Common myeloid progenitor, CD34-positive (primary cell): ENCODE measurements around the gene TGDS.
A peak's percentile ranks its signal among the peaks of the same experiment; 100 is the strongest.

Experiments used
- CTCF ChIA-PET: fragments of 350-600 bp; sonication (Branson Sonifier 250); formaldehyde crosslinking; loops from one replicate; lab custom pipeline; 2021; ENCODE audit warnings: antibody characterized with exemption; lab: Charles Lee
- POLR2A ChIA-PET: fragments of 350-600 bp; sonication (Branson Sonifier 250); formaldehyde crosslinking; loops from one replicate; lab custom pipeline; 2021; ENCODE audit warnings: antibody characterized with exemption; lab: Charles Lee
- DNase-seq, 3 donors: peaks; one replicate each; pipeline versions ENCODE4 v3.0.0 to v3.0.0-alpha.2; 2013
- H3K27ac ChIP-seq, 2 experiments: 1 replicate in 1 of 2; 2 replicates in 1 of 2; pipeline ENCODE4 v1.7.0; 2013; ENCODE audit warnings: inconsistent platforms in 2 of 2, low read length in 2 of 2, mild to moderate bottlenecking in 2 of 2, low read depth in 1 of 2, moderate library complexity in 1 of 2; ENCODE audit not compliant: severe bottlenecking in 2 of 2, insufficient read depth in 1 of 2, poor library complexity in 1 of 2
- H3K27me3 ChIP-seq, 5 experiments: replicated peaks in 2 of 5; 1 replicate in 3 of 5; 2 replicates in 2 of 5; pipeline versions ENCODE4 v1.6.1 to v1.7.0; 2013; ENCODE audit warnings: low read length in 4 of 5, mild to moderate bottlenecking in 2 of 5, moderate library complexity in 2 of 5, inconsistent platforms in 1 of 5; ENCODE audit not compliant: insufficient read depth in 5 of 5, control insufficient read depth in 4 of 5
- H3K36me3 ChIP-seq, 4 experiments: 1 replicate in 2 of 4; 2 replicates in 2 of 4; pipeline versions ENCODE4 v1.6.1 to v1.7.0; 2013; ENCODE audit warnings: low read length in 3 of 4, control low read depth in 1 of 4, mild to moderate bottlenecking in 1 of 4; ENCODE audit not compliant: control insufficient read depth in 4 of 4, insufficient read depth in 4 of 4
- H3K4me1 ChIP-seq, 4 experiments: 1 replicate in 3 of 4; 2 replicates in 1 of 4; pipeline versions ENCODE4 v1.6.1 to v1.7.1; 2013; ENCODE audit warnings: low read length in 3 of 4, mild to moderate bottlenecking in 3 of 4, control low read depth in 1 of 4, inconsistent platforms in 1 of 4, moderate library complexity in 1 of 4; ENCODE audit not compliant: control insufficient read depth in 4 of 4, insufficient read depth in 4 of 4; ENCODE audit errors: control extremely low read depth in 1 of 4
- H3K4me3 ChIP-seq, 7 experiments: 1 replicate in 4 of 7; 2 replicates in 3 of 7; pipeline versions ENCODE4 v1.5.1 to v1.7.0; 2013; ENCODE audit warnings: mild to moderate bottlenecking in 7 of 7, low read length in 6 of 7, moderate library complexity in 6 of 7, inconsistent platforms in 2 of 7, low read depth in 2 of 7, control low read depth in 1 of 7; ENCODE audit not compliant: insufficient read depth in 4 of 7, control insufficient read depth in 1 of 7; ENCODE audit errors: extremely low read depth in 1 of 7
- H3K9me3 ChIP-seq, 5 experiments: 1 replicate in 4 of 5; 2 replicates in 1 of 5; pipeline versions ENCODE4 v1.6.1 to v1.7.1; 2013; ENCODE audit warnings: low read length in 4 of 5, mild to moderate bottlenecking in 2 of 5, inconsistent platforms in 1 of 5, low read depth in 1 of 5, moderate library complexity in 1 of 5; ENCODE audit not compliant: control insufficient read depth in 4 of 5, insufficient read depth in 2 of 5; ENCODE audit errors: control extremely low read depth in 1 of 5
- WGBS: methylation state at CpG from one replicate; pipeline ENCODE4 v1.1.5; 2013; ENCODE audit not compliant: insufficient coverage; 5-methylcytosine and 5-hydroxymethylcytosine counted together

Gene TGDS

GRCh38 chr13:94632226-94632980 is 36.5 kb upstream of the TGDS start:
- WGBS, result no CpG with 5 or more reads among the region's 3 CpGs
- Histone ChIP-seq H3K36me3 (peaks cover 0 to 12% (median 6%) of the 10 kb centered on the region in 4 experiments), H3K27ac (no peak overlapping the region), H3K4me3 (no peak overlapping the region), H3K27me3 (no peaks in the 10 kb centered on the region), H3K4me1 (no peaks in the 10 kb centered on the region), H3K9me3 (no peaks in the 10 kb centered on the region)
- POLR2A ChIA-PET, result no interaction called here
- DNase-seq, result no peak
- CTCF ChIA-PET, result no interaction called here

DNA sequence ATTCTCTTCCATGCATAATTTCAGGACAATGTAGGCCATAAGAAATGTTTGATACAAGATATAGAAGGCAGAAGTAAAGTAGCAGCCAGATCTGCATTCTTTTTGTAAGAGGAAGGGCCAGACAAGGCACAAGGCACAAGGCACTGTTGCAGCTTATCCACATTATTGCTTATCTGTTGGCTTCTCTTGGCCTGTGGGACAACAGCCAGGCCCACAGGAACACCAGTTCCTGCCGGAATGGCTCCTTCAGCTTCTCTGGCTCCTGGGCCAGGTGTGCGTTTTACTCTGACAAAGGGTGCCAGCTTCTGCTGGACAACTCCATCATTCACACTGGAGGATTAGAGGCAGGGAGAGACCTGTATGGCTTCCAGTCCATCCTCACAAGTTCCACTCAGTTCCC is 34.9 kb upstream of the TGDS start:
- 100% methylated on average over 2 of the region's 2 CpGs for WGBS
- H3K27me3 ChIP-seq, result no peaks in the 10 kb centered on the region
- H3K27ac ChIP-seq, result no peak overlapping the region
- no peaks in the 10 kb centered on the region for H3K4me1 ChIP-seq
- no peak overlapping the region for H3K4me3 ChIP-seq
- no peaks in the 10 kb centered on the region for H3K9me3 ChIP-seq
- ChIA-PET POLR2A (no interaction called here), CTCF (interaction anchor here (1.1 to 4.3 kb wide), 3 partner anchors 10 to 526 kb away, joined by 3 to 22 read pairs (median 3); no protein-coding TSS in a partner anchor)
- peaks cover 0 to 14% (median 12%) of the 10 kb centered on the region in 4 experiments for H3K36me3 ChIP-seq
- no peak for DNase-seq

DNA sequence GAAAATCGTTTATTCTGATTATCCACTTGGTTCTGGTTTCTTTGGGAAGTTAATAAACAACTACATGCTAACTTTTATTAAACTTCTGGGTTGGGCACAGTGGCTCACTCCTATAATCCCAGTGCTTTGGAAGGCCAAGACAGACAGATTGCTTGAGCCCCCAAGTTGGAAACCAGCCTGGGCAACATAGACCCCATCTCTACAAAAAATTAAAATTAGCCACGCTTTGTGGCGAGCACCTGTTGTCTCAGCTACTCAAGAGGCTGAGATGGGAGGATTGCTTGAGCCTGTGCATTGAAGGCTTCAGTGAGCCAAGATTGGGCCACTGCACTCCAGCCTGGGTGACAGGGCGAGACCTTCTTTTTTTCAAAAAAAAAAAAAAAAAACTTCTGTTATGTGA is 27.4 kb upstream of the TGDS start:
- Histone ChIP-seq H3K36me3 (peaks cover 13 to 45% (median 23%) of the 10 kb centered on the region in 4 experiments), H3K9me3 (no peaks in the 10 kb centered on the region), H3K27ac (no peak overlapping the region), H3K4me3 (no peak overlapping the region), H3K27me3 (no peaks in the 10 kb centered on the region), H3K4me1 (no peaks in the 10 kb centered on the region)
- ChIA-PET CTCF (interaction anchor here (3.2 kb wide), 1 partner anchor 73 kb away, joined by 9 read pairs; no protein-coding TSS in a partner anchor), POLR2A (interaction anchor here (0.7 kb wide), 1 partner anchor 1024 kb away, joined by 4 read pairs; no protein-coding TSS in a partner anchor)
- DNase-seq, result no peak
- WGBS, result 100% methylated on average over 2 of the region's 4 CpGs

GRCh38 chr13:94622344-94622743 is 26.4 kb upstream of the TGDS start:
- H3K4me1 ChIP-seq, result no peaks in the 10 kb centered on the region
- peak in 1 of 3 donors; percentile 7 for DNase-seq
- no peaks in the 10 kb centered on the region for H3K27me3 ChIP-seq
- H3K9me3 ChIP-seq, result no peaks in the 10 kb centered on the region
- ChIA-PET CTCF (interaction anchor here (0.8 to 3.2 kb wide), 5 partner anchors 17 to 531 kb away, joined by 3 to 9 read pairs (median 4); no protein-coding TSS in a partner anchor), POLR2A (no interaction called here)
- no peak overlapping the region for H3K27ac ChIP-seq
- H3K36me3 ChIP-seq, result peaks cover 12 to 44% (median 20%) of the 10 kb centered on the region in 4 experiments
- WGBS, result no CpG with 5 or more reads among the region's 2 CpGs
- no peak overlapping the region for H3K4me3 ChIP-seq

DNA sequence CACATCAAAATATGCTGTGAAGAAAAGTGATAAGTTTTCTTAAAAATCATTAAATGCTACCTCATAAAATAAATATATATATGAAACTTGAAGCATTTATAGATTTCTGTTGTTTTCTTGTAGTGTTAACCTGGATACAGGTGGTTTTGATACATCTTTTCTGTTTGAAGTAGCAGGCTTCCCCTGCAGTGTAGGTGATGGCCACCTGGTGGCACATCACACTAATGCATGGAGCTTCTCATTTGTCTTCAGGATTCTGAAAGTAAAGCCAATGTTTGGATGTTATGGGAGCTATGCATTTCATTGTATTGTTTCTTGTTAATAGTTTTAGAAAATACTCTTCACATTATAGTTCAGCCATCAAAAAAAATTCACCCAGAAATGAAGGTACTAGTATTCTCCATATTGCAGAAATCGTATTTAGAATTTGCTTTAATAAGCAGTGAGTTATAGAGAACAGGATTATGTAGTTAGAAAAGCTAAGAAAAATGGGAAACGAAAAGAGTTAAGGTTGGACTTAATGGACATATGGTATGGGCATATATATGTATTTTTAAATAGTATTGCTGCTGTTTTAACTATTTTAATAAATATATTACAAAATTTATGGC is 24.4 kb upstream of the TGDS start:
- DNase-seq, result peak; percentile 34 to 66 (median 61)
- CTCF ChIA-PET, result interaction anchor here (0.7 to 9.7 kb wide), 20 partner anchors 9 to 1194 kb away, joined by 3 to 218 read pairs (median 4); partner anchors contain the start of gene GPR180
- H3K36me3 ChIP-seq, result peaks cover 6 to 33% (median 18%) of the 10 kb centered on the region in 4 experiments
- H3K27me3 ChIP-seq, result no peaks in the 10 kb centered on the region
- H3K27ac ChIP-seq, result no peak overlapping the region
- H3K9me3 ChIP-seq, result no peaks in the 10 kb centered on the region
- no CpG with 5 or more reads among the region's 2 CpGs for WGBS
- H3K4me1 ChIP-seq, result no peaks in the 10 kb centered on the region
- POLR2A ChIA-PET, result no interaction called here
- H3K4me3 ChIP-seq, result no peak overlapping the region

- Histone ChIP-seq H3K27me3 (no peaks in the 10 kb centered on the region), H3K36me3 (peaks cover 9 to 17% (median 12%) of the 10 kb centered on the region in 4 experiments), H3K4me1 (no peaks in the 10 kb centered on the region), H3K27ac (no peak overlapping the region), H3K4me3 (no peak overlapping the region), H3K9me3 (no peaks in the 10 kb centered on the region)
- WGBS, result no CpG with 5 or more reads among the region's 4 CpGs
- CTCF ChIA-PET, result interaction anchor here (0.7 to 9.7 kb wide), 15 partner anchors 9 to 539 kb away, joined by 3 to 218 read pairs (median 5); partner anchors contain the start of genes GPR180 and TGDS
- DNase-seq, result peak in 2 of 3 donors; percentile 43 to 62
- POLR2A ChIA-PET, result no interaction called here
Measured at GRCh38 chr13:94617389-94618000, 21.5 kb upstream of the TGDS start.
